GM21367 (cell line): ENCODE results near the gene CDH26.
"Not testable (repeated sequence)": the region's sequence is repeated elsewhere in the genome, so short reads cannot be mapped to it uniquely, and the experiment has no call there.

Experiments
- ATAC-seq: cut with Tn5 transposase; IDR thresholded peaks from one replicate; pipeline ENCODE4 v1.9.1; 2021; ENCODE audit not compliant: unreplicated experiment

Gene CDH26

DNA sequence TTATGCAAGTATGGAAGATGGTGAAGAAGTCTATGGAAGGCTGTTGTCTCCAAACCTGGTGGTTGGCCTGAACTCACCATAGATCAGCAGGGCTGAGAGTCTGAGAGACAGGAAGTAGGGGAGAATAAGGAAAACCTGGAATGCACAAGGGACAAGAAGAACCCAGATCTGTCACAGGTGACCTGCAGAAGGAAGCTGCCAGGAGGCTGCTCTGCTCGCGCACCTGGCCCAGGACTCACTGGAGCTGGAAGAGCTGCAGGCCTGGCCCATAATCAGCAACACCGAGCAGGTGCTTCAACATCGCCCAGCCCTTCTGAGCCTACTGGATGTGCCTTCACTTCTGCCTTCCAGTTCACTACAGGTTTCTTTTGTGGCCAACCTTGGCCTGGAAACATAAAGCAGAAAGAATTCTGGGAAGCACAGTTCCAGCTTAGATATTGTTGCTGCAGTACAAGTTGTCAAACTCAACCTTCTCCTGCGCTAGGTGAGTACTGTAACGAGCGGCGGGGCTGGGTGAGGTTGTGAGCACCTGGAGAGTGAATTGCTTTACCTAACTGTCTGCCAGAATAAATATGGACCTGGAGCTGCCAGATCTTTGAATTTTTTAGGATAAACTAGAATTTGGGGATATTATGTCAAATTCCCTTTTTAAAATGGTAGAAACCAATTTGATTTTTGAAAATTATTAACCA is 82.4 kb downstream of the CDH26 start:
- ATAC-seq = no peak

DNA sequence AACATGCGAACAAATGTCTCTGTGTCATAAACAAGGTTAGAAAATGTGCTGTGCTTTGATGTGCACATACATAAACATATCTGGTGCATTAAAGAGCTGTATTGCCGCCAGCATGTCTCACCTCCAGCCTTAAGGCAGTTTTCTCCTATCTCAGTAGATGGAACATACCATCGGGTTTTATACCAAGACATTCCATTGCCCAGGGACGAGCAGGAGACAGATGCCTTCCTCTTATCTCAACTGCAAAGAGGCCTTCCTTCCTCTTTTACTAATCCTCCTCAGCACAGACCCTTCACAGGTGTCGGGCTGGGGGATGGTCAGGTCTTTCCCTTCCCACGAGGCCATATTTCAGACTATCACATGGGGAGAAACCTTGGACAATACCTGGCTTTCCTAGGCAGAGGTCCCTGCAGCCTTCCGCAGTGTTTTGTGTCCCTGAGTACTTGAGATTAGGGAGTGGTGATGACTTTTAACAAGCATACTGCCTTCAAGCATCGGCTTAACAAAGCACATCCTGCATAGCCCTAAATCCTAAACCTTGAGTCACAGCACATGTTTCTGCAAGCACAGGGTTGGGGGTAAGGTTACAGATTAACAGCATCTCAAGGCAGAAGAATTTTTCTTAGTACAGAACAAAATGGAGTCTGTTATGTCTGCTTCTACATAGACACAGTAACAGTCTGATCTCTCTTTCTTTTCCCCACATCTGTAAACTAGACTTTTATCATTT is 83.4 kb downstream of the CDH26 start:
- not testable (repeated sequence) for ATAC-seq

DNA sequence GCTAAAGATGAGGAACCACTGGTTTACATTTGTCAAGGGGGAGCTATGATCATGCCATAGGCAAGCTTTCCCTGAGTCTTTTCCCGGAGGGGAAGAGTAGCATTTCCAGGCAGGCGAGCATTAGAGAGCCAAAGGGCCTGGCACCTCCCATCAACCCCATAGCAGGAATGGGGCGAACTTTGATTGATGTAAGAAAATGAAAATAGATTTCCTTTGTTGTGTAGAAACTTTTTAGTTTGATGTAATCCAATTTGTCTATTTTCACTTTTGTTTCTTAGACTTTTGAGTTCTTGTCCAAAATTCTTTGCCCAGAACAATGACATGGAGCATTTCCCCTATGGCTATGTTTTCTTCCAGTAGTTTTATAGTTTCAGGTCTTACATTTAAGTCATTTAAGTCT is 85.2 kb downstream of the CDH26 start:
- no peak for ATAC-seq

DNA sequence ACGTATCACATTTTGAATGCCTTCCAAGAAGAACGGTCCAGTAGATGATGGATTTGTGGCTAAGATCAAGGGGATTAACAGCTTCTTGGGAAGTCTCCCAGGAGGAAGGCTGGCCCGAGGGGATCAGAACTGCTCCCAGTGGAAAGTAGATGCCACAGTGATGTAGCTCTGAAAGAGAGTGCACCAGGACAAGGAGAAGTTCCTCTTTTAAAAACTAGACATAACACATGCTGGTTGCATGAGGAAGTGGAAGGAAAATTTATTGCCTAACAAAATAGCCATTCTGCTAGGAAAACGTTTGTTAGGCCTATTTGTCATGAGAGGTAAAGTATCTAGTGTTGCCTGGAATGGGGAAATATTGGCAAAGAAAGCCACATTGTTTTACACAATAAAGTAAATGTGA is 87.8 kb downstream of the CDH26 start:
- no peak for ATAC-seq

DNA sequence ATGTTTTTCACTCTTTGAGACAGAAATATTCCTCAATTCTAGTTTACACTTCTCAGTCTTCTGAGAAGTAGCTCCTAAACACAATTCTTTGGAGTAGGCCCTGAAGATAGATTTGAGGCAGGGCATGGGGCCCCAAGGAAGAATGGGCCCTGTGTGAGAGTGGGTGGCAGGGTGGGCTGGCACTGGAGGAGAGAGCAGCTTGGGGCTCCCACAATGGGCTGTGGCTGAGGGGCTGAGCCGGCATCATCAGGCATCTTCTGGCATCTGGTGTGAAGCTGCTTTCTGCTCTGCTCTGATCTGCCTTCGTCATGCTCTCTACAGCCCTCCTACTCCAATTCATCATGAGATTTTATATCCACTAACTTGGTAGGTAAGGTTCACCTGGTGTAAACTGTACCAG is 88.2 kb downstream of the CDH26 start:
- ATAC-seq = no peak

DNA sequence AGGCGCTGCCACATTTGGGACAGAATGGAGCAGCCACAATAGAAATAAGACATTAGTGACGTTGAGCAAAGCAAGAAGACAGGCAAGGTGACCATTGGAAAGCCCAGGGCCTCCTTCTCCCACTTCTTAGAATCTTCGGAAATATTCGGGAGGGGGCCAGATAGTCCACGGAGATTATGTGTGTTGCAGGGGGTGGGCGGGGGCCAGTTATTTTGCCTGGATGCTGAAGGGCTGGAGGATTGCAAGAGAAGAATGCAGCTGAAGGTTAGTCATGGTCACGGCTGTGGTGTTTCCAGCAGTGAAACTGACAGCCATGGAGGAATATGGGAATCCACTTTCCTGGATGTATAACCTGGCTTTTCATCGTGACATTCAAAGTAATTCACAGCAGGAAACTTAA is 88.6 kb downstream of the CDH26 start:
- ATAC-seq = no peak

DNA sequence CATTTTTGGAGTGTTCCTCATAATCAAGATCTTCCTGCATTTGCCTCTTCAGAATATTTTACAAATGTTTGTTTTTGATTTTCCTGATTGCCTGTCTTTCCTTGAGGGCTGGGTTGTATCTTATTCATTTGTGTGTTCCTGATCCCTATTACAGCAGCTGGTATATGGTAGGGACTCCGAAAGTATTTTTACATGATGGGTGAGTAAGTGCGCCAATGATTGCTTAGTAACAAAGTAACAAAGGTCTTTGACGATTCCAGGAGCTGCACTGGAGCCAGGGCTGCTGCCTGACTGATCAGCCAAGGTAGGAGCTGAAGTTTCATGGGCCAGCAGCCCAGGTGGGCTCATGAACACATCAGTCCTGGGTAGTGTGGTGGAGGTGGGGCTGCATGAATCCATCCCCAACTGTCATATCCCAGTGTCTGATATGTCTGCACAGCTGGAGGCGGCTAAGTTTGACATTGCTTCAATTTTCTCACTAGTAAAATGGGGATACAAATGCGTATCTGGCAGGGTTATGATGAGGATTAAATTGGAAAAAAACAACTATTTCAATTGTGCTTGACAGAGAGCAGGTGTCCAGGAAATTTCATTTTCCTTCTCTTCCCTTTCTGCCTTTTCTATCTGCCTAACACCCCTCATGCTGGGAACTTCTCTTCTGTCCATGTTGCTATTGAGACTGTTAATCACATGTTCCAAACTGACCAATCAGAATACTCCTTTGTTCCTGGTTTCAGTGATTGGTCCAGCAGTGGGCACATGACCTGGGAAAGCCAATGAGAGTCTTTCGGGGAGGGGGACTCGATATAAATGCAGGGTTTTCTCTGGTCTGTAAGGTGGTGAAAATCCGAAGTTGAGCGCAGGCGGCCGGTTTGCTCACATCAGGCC is 90.7 kb downstream of the CDH26 start:
- no peak for ATAC-seq

DNA sequence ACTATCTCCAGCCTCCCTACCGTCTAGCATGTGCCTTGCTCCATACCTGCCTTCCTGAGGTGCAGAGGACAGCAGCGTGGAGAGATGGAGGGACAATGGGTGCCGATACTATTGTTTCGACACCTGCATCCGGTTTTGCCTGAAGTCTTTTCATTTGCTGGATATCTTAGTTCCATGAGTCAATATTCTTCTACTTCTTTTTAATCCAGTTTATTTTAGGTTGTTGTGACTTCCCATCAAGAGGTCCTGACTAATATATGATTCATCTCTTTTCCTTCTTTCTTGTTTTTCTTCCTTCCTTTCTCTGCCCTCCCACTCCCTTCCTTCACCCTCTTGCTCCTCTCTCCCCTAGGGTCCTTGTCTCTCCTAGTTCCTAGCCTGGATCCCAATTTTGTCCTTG is 91.4 kb downstream of the CDH26 start:
- no peak for ATAC-seq

DNA sequence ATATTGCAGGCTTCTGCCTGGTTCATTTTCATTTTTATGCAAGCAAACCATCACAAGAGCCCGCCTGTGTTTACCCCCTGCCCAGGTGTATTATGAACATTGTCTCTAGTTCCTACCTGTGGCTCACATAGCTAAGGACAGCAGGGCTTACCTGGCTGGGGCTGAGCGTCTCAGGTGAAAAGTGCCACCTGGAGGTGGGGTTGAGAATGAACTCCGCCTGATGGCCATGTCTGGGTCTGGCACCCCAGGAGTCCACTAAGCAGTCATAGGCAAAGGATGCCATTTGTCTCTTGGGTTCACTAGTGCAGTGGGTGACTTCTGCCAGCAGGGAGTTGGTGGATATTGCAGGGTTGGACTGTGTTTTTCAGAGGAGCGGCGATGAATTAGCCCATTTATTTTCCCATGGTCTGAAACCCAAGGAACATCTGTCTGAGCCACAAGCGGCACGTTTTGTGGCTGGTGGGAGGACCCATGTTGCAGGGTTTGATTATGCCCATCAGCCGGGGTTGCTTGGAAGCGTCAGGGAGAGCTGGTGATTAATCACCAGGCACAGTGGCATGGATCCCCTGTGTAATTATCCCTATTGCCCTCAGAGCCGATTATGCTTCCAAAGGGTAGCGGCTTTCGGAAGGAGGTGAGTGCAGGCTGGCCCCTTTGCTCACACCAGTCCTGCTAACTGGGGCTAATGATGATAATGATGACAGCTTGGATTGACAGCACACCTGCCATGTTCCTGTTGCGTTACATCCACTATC is 92.1 kb downstream of the CDH26 start:
- ATAC-seq = no peak

DNA sequence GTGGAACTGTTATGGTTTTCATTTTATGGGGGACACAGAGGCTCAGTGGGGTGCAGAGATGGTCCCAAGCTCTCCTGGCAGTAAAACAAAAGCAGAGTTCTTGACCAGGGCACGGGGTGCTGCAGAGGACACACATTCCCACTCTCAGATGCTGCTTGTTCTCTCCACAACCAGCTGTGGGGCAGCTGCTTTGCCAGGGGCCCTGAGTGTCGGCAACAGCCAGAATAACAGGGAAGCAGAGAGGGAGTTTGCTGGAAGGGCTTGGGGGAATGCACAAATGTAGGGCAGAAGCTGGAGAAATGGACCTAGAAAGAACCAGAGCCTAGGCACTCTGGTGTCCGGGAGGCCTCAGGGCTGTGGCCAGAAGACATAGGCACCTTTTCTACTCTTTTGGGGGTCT is 93.7 kb downstream of the CDH26 start:
- no peak for ATAC-seq

DNA sequence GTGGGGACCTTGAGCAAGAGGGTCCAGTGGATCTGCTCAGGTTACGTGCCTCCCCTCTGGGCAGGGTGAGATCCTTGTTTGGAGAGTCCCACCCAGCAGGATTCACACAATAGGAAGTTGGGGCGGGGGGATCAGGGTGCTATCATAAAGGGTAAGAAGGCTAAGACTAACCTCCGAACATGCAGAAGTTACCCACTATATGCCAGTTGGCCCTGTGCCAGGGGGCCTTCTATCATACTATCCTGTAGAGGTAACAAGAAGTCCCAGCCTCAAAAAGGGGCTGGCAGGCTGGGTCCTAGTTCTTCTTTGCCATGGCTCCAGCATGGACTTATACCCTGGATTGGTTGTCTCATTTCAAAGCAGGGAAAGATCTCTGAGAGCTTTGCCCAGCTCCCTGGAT is 94.1 kb downstream of the CDH26 start:
- no peak for ATAC-seq

DNA sequence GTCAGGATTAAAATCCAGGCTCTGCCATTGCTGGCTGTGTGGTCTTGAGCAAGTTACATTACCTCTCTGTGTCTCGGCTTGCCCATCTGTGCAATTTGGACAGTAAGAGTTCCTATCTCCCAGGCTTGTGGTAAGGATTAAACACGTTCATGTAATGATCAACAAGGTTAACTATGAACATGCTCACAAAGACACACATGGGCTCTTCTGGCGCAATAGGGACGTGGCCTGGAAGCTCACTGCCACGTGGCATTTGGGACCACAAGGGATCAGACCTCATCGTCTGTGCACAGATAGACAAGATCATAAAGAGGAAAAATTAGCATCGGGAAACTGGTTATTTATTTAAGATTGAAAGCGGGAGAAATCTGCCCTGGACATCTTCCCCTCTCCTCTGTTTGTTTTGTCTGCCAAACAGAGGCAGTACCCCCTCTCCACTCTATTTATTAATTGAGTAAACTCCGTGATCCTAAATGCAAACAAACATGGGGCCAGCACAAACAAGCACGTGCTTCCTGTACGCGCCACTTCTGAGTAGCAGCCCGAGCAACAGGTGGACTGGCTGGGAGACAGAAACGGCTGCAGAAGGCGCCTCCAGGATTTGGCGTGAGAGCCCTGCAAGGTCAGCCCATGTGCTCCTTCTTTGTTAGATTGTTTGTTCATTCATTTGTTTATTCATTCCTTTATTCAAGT is 95.0 kb downstream of the CDH26 start:
- ATAC-seq = no peak

DNA sequence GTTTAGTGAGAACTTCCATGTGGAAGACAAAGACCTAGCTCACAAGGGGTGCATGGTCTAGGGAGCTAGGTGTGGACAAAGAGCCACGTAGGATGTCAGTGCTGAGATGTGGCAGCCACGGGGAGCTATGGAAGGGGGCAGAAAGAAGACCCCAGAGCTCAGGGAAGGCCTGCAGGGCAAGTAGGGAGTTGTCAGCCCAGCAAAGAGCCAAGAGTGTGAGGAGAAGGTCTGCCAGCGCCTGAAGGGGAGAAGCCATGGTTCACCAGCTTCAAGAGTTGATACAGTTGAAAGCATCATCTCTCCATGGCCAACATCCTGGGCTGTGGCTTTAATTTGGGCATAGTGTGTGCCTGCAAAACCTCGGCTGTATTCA is 95.6 kb downstream of the CDH26 start:
- ATAC-seq = no peak

DNA sequence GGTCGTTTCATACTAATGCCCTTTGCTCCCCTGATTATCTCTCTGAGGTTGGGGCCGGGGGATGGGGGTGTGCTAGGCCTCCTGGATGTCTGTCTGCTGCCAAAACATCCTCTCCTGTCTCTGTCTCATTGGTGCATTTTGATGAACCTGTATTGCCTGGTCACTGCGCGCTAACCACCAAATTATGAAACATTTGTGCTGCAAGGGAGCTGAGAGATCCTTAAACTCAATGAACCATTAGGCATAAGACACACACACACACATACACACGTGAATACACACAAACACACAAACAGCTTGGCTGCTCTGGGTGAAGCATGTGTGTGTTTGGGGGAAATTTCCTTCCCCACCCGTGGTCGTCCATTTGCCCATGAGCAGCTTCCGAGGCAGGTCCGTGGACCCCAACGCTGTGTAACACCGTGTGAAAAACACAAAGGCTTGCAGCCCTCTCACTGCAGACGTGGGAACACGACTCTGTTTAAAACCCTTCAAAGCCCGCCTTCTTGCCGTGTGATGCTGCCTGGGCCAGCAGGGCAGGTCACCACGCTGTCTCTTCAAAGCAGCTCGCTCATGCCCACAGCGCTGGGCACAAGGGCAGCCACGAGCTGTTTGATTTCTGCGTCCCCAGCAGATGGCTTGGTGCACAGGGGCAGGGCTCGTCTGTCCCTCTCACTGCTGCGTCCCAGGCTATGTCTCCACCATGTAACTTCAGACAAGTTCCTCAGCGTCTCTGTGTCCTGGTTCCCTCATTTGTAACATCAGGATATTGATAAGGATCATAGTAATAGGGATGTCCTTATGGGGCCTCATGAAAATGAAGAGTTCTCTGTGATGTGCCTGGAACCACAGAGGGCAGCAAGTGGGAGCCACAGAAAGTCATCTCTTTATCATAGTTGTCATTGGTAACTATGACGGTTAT is 96.8 kb downstream of the CDH26 start:
- ATAC-seq = no peak

DNA sequence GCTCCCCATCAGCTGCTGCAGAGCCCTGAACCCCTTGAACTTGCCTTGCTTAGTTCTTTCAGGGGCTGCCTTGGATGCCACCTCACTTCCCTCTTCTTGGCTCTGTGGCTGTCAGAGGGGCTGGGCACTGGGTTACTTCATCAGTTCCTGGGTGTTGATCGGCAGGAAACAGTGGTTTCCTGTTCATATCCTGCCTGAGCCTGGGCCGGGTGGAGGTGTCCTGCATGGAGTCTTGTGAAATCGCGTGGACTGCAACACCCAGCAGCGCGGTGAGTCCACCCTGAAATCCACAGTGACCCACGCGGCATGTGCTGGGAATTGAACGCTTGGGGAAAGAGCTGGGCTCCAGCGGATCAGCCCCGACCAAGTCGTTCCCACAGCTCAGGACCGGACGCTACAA is 97.5 kb downstream of the CDH26 start:
- no peak for ATAC-seq

DNA sequence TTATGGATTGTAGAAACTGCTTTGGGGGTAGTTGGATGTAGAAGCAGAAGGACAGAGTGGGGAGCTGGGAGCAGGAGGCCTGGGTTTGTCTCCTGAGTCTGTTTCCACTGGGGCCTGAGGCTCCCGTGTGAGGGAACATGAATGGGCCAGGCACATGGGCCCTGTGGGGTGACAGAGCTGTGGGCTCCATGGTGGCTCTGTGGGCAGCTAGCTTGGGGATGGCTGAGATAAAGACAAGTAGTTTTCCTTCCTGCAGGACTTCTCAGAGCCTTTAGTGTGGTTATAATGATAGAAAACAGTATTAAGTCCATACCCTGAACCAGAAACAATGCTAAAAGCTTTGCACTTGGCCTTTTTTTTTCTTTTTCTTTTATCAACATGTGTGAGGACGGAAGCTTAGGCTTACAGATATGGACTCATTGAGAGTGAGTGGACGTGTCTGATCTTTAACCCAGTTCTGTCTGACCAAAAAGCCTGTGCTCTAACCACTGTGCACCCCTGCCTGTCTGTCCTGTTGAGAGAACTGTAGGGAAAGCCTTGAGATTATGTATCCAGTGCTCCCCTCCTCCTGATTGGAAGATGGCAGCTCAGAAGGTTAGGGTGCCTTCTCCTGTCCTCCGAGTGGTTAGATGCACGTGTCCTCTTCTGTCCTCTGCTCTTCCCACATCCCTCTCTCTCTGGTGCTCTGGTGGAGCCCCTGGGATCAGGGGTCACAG is 98.3 kb downstream of the CDH26 start:
- no peak for ATAC-seq

DNA sequence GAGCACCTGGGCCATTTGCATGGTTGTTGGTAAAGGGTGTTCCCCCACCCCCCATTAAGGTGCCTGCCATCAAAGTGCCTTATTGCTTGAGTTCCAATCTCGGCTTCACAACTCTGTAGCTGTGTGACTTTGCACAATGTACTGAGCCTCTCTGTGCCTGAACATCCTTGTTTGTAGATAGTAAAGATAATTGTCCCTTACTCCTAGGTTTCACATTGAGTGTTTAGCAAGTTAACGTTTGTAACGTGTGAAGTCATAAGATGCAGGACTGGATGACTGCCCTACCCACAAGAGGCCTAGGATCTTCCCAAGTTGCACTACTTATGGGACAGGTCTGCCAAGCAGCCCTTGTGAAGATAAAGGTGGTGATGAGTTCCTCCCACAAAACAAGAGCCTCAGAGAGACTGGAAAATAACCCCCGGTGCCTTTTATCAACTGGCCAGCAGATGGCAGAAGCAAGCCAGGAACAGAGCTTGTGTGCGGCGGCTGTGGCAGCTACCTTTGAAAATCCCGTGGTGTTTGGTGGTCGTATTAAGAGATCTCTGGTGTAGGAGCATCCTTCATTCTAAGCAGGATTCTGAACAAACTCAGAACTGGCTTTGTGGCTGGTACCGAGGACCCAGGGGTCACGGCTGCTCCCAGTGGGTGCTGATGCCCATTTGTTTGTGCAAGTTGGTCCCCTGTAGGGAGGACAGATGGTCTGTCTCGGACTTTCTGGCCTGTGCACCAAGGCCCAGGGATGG is 99.1 kb downstream of the CDH26 start:
- ATAC-seq = peak; percentile 50
